SH-SY5Y (cell line): Measurements from ENCODE around the gene AGO3.

ENCODE experiments used
- GATA2 ChIP-seq: IDR thresholded peaks from 2 replicates; pipeline ENCODE4 v1.6.1; 2011; ENCODE audit warnings: mild to moderate bottlenecking, low read depth, low read length
- GATA3 ChIP-seq: IDR thresholded peaks from 2 replicates; pipeline ENCODE4 v1.6.1; 2011; ENCODE audit warnings: low read depth, mild to moderate bottlenecking, low read length, moderate library complexity

AGO3 gene

GRCh38 chr1:36108314-36108713 is 177.4 kb downstream of the AGO3 start:
- TF ChIP-seq GATA3 (no peak), GATA2 (no peak)

DNA sequence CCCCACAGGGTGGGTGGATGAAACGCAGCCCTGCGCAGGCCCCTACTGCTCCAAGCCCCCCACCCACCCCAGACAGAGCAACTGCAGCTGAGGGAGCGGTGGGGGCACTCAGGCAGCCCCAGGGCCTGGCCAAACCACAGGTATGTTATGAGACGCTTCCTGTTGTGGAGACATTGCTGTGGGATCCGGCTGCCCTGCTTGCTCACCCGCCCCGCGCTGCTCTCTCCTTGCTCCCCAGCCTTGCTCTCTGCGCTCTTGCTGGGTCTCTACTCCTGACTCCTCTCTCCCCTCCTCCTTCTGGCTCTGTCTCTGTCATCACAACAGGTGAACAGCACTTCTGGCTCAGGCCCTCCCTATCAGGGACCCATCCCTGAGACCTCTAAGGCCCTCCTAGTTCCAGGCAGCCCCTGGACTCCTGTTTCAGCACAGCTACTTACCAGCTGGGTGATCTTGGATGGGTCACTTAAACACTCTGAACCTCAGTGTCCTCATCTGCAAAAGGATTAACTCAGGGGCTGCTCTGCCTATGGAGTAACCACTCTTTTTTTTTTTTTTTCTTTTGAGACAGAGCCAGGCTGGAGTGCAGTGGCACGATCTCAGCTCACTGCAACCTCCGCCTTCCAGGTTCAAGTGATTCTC is 178.3 kb downstream of the AGO3 start:
- TF ChIP-seq GATA3 (no peak), GATA2 (no peak)

- TF ChIP-seq GATA2 (no peak), GATA3 (no peak)
Observed at GRCh38 chr1:36111151-36111550, 180.2 kb downstream of the AGO3 start.

GRCh38 chr1:36112823-36113222 is 181.9 kb downstream of the AGO3 start:
- no peak for TF ChIP-seq GATA3
- no peak for TF ChIP-seq GATA2

- TF ChIP-seq GATA2 (no peak), GATA3 (no peak)
Observed at GRCh38 chr1:36114371-36114770, 183.5 kb downstream of the AGO3 start.

GRCh38 chr1:36115200-36115669 is 184.3 kb downstream of the AGO3 start:
- TF ChIP-seq GATA3 (no peak), GATA2 (no peak)

DNA sequence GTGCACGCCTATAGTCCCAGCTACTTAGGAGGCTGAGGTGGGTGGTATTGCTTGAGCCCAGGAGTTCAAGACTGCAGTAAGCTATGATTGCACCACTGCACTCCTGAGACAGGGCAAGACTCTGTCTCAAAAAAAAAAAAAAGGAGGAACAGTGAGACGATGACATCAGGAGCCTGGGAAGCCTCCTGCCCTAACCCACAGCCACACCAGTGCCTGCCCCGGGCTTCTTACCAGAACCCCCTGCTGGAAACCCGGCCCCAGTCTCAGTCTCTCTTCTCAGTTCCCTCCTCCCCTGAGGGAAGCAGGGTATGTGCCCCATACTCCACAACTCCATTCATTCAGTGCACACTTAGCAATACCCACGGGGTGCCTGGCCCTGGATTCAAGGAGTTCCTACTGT is 185.0 kb downstream of the AGO3 start:
- TF ChIP-seq GATA3, result no peak
- TF ChIP-seq GATA2, result no peak

DNA sequence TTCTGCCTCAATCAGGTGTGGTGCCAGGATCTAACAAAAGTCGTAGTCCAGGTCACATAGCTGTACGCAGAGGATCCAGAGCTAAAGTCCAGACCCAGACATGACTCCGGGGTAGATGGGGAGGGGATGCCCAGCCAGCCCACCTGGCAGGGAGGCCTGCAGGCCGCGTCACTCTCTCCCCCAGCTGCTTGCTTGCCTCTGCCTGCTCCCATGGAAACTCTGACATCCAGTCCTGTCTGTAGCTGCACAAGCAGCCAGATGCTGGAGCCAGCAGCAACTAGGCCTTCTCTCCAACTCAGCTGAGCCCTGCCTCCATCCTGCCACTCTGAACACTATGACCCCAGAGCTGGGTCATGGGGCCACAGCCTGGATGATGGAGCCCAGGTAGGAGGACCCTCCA is 186.0 kb downstream of the AGO3 start:
- TF ChIP-seq GATA2 (no peak), GATA3 (no peak)

DNA sequence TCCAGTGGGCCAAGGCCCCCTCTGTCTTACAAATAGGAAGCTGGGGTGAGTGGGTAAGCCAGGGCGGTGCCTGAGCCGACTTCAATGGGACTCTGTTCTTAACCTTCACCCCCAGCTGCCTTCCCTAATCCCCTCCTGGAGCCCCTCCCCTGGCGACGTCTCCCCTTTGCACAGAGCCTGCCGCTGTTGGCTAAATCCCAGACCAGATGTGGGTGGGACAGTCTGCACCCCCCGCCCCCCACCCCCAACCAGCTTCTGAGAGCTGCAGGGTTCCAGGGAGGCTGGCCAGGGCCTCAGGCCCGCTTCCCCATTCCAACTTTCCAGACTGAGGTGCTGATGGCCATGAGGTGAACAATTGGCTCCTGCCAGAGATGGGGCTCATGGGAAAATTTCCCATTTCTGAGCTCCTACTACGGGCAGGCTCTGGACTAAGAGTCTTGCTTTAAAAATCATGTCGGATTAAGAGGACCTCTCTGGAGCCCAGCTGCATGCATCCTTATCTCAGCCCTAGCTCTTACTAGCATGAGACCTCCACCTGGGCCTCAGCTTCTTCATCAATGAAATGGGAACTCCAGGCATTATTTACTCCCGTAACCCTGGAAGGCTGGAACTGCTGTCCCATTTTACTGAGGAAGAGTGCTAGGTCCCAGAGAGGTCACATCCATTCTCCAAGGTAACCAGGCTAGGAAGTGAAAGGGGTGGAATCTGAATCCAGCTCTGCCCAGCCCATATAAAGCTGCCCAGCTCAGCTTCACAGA is 187.7 kb downstream of the AGO3 start:
- TF ChIP-seq GATA3, result no peak
- TF ChIP-seq GATA2, result no peak

GRCh38 chr1:36119456-36119855 is 188.6 kb downstream of the AGO3 start:
- TF ChIP-seq GATA3 (no peak), GATA2 (no peak)
